GM20431 (cell line): ENCODE data around the gene AQP7.
"Not testable (repeated sequence)": the region's sequence is repeated elsewhere in the genome, so short reads cannot be mapped to it uniquely, and the experiment has no call there.

ENCODE experiments used
- in situ Hi-C: fragments of 300-500 bp; cut with MseI, MboI; formaldehyde crosslinking; loops from one replicate; pipeline ENCODE4 v1.15.0; 2020; ENCODE audit warnings: low sequenced_read_pairs; ENCODE audit not compliant: unreplicated experiment

AQP7 gene

DNA sequence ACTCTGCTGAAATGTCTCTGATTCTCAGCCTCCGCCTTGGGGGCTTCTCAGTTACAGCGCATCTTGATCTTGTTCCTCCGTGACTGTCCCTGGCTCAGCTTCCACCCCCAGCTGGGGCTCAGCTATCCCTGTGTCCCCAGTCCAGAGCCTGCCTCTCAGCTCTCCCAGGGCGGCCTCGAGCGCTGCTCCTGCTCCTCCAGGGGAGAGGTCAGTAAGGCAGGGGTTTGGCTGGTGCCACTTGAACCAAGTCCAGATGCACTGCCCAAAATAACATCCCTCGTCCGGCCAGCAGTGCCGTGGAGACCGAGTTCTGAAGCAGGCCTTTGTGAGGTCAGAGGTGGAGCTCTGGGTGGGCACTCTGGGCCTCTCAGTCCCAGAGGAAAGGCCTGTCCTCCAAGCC lies at the start of gene AQP7:
Gene AQP7 (minus strand): TSS at position 198 of the 400 bp plus-strand sequence. CDS start 1,306 bp downstream, outside the sequence.
- in situ Hi-C loops, result not testable (repeated sequence)

DNA sequence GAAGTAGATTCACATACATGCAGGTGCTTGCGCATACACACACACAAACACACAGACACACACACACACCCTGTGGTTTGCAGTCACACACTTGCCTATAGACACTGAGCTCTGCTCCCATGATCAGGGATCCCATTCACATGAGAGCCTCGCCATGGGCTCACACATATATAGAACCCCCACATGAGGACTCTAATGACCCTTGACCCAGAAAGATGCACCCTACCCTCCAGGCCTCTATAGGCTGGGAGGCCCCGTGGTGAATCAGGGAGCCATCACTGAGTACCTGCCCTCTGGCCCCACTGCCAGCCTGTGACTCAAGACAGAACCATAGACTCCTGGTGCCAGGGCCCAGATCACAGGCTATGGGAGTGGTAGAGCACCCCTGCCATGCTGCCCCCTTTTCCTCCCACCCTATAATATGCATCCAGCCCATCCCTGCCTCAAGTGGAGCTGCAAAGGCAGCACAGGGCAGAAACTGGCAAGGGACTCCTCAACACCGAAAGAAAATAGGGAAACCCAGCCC lies 48.3 kb upstream of the AQP7 start:
- in situ Hi-C loops, result no loop called here

DNA sequence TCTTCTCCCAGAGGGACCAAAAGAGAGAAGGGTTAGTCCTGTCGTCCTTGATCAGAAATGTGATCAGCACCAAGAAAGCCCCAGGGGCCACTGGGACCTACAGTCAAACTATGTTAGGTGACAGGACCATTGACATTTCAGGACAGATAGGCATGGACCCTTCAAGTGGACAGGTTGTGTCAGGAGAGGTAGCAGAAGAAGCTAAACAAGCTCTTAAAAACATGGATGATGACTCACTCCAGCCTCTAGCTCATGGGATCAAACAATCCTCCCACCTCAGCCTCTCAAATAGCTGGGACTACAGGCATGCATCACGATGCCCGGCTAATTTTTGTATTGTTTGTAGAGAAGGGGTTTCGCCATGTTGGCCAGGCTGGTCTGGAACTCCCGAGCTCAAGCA lies 47.3 kb upstream of the AQP7 start:
- in situ Hi-C loops, result no loop called here

DNA sequence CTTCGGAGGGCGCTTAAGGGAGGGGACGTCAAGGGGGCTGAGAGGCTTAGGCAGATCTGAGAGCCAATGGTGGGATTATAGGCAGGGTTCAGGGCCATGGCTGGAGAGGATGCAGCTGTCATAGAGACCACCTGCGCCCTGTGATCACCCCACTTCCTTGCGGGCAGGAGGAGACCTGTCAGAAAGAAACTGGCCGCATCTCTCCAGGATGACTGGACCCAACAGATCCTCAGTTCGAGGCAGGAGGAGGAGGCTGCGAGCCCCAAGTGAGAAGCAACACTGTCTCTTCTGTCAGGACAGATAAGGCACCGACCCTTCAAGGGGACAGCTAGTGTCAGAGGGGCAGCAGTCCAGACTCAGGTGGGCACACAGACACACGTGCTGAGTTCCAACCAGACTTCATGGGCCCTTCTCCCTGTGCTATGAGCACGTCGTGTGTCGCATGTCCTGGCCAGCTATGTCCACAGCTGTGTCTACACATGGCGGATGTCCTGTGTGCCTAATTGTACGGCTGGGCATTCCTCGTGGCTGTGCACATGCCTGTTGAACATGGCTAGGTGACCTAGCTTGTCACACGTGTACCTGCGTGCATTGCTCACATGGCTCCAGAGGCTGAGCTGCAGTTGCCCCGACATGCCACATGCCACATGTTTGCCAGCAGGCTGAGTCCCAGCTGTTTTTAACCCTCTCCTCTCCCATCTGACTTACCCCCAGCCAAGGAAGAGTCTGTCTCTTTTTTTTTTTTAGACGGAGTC lies 45.6 kb upstream of the AQP7 start:
- in situ Hi-C loops, result no loop called here

DNA sequence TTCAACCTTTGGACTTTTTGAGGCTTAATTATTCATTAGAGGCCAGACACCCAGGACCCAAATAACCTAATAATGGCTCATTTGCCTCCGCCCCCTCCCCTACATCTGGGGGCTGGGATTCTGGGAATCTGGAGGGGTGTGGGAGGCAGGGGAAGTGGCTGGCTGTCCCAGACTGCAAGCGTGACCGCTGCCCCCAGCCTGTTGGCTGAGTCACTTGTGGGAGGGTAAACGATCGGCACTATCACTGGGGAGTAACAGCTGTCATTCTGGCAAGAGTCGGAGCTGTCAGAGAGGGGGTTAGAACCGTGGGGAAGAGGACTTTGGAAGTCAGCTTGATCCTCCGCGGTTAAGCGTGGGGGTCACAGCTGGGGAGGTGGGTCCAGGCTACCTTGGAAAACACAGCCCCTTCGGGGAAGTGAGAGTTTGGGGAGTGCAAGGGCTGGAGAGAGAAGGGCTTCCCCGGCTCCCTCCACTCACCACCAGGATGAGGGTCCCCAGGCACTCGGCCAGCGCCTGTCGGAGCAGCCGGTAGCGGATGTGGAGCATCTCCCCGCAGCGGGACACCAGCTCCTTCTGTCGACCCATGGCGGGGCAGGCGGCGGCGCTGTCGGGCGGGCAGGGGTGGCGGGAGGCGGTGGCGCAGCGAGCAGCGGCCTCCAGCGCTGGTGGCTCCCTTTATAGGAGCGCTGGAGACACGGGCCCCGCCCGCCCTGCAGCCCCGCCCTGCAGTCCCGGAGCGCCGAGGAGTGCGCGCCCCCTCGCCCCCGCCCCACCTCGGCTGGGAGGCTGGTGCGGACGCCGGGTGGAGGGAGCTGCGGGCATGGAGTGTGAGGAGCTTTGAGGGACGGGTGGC lies 44.8 kb upstream of the AQP7 start, which contains the start of gene AQP3:
Gene AQP3 (minus strand): TSS at position 648 of the 853 bp plus-strand sequence. CDS start 63 bp downstream, at position 585.
- in situ Hi-C loops, result no loop called here

DNA sequence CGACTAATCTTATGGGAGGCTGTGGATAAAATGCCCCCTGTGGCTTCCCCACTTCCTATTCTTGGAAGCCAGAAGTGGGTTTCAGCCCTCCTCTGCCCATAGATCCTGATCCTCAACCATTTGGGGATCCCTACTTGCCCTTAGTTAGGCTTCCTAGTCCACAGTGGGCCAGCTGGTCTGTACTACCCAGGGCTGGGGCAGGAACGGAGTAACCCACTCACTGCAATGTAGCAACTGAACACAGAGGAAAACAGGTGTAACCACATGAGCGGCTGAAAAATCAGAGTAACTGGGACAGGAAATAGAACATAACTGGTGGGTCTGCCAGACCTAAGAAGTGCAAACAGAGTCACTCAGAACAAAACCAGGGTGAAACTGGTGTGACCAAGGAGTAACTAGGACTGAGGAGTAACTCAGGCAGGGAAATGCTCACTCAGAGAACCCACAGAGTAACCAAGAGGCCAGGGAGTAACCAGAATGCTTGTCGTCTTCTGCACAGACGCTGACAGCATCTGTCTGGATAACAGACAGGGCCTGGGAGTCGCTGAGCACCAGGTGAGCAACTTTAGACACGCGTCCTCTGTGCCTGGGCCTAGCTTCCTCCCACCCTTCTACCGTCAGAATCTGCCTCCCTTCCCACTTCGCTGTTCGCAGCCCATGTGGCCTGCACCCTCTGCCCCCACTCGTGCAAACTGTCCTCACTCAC lies 44.0 kb upstream of the AQP7 start:
- in situ Hi-C loops, result no loop called here

DNA sequence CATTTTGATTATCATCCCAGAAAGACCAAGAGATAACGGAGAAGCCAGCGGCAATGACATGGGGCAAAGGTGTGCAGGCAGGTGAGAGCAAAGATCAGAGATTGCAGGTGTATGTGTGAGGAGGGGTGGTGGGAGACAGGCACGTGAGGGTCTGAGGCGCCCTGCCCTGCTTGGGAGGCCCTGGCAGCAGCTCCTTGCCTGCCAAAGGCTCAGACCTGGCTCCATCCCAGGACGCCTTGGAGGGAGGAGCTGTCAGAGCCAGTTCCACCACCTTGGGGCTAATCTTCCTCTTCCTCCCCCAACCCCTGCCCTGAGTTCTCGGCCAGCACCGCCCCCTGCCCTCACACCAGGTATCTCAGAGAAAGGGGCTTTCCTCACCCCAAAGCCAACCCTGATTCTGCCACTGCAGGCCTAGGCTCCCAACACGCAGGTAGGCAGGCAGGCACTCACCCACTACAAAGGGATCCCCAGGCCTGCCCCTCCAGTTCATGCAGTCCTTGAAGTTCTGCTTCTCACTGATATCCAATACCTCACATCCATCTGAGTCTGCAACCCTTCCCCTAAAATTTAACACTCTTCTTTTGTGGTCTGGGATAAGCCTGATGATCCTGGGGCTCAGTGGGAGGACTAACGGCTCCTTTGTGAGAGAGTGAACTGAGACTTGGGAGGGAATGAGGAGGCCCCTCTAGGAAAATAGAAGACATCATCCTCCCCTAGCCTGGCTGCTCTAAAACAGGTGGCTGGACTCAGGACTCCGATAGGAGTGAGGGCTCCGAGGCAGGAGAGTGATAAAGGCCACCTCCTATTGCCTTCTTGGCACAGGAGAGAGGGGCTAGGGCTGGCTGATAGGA lies 43.2 kb upstream of the AQP7 start:
- in situ Hi-C loops, result no loop called here

DNA sequence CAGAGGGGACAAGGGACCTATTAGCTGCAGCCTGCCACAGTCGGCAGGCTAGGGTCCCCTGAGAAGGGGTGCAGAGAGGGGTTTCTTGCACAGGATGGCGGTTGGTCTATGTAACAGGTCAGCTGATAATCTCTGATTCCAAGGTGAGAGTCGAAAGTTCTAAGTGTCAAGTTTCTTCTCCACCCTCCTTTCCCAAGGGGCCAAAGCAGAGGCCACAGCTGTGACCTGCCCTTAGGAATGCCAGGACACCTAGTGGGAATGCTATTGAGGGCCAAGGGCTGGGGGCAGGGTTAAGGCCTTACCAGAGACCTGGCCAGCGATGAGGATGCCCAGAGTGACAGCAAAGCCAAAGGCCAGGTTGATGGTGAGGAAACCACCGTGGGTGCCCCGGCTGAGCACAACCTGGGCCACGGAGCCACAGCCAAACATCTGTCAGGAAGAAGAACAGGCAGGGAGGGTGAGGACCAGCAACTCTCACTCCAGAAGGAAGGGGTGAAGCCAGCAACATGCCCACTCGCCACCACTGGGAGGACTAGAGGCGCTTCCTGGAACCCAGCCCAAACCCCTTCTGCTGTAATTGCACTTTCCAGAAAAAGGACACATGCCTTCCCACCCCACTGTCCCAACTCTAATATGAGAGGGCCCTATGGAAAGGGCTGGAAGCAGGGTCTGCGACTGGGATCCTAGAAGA lies 41.2 kb upstream of the AQP7 start:
- in situ Hi-C loops, result no loop called here

DNA sequence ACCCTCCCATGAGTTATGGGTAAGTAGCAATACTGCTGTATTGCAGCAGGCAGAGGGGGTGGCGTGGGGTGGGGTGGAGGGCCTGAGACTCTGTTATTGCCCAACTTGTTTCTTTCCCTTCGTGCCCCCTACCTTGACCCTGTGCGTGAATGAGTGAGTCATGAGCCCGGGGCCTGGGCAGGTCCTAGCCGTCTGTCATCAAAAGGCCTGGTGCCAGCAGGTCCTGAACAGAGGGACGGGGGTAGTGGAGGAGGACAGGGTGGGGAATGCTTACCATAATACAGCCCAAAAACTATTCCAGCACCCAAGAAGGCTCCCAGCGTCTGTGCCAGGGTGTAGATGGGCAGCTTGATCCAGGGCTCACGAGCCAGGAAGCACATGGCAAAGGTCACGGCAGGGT lies 40.7 kb upstream of the AQP7 start:
- in situ Hi-C loops, result no loop called here

DNA sequence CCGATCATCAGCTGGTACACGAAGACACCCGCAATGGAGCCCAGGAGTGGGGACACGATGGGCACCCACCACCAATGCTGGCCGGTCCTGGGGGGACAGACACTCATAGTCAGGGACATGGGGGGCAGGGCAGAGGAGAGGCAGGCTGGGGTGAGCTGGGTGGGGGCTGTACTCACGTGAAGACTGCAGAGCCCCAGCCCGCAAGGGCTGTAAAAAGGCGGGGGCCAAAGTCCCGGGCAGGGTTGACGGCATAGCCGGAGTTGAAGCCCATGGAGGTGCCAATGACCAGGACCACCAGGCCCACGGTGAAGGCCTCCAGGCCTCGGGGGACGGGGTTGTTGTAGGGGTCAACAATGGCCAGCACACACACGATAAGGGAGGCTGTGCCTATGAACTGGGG lies 39.8 kb upstream of the AQP7 start:
- in situ Hi-C loops, result no loop called here

DNA sequence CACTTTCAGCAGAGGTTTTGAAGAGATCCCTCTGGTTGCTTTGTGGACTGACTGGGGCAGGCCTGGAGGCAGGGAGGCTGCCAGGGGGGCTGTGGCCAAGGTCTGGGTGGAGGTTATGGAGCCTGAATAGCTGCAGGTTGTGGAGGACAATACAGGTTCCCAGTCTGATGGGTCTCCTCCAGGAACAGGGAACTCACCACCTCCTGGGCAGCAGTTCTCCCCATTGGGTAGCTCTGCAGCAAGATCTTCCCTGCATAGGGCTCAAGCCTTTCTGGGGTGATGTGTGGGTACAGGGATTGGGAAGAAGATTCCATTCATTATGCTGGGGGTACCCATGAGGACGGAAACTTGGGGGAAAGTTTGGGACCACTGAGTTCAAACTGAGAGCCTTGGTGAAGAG lies 38.2 kb upstream of the AQP7 start:
- in situ Hi-C loops, result no loop called here

DNA sequence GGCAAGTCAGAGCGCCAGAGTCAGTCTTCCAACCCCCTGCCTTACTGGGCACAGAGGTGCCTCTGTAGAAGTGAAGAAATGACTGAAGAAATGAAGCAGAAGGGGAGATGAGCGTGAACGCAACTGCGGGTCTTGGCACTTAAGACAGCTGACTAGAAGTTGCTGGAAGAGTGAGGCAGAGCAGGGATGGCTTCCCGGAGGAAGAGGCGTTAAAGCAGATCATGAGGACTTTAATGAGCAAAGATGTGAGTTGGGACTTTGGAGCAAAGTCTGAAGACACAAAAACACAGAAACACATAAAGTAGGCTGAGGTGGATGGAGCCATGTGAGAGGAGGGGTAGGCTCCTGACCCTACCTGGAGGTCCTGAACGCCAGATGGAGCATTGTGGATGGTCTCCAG lies 37.8 kb upstream of the AQP7 start:
- in situ Hi-C loops, result no loop called here

DNA sequence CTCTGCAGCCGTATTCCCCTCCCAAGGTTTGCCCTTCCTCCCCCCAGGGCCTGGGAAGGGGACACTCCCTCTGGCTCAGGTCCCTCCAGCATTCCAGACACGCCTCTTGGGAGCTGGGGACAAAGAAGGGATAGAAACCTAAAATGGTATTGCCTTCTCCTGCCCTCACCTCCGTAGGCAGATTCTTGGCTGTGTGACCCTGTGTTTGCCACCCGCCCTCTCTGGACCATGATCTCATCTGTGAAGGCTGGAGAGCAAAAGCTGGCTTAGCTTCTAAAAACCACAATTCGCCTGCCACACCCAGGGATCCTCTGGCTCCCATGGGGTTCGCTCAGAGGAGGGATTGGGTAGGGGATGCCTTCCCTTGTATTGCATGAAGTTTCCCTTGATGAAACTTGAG lies 37.4 kb upstream of the AQP7 start:
- in situ Hi-C loops, result no loop called here

DNA sequence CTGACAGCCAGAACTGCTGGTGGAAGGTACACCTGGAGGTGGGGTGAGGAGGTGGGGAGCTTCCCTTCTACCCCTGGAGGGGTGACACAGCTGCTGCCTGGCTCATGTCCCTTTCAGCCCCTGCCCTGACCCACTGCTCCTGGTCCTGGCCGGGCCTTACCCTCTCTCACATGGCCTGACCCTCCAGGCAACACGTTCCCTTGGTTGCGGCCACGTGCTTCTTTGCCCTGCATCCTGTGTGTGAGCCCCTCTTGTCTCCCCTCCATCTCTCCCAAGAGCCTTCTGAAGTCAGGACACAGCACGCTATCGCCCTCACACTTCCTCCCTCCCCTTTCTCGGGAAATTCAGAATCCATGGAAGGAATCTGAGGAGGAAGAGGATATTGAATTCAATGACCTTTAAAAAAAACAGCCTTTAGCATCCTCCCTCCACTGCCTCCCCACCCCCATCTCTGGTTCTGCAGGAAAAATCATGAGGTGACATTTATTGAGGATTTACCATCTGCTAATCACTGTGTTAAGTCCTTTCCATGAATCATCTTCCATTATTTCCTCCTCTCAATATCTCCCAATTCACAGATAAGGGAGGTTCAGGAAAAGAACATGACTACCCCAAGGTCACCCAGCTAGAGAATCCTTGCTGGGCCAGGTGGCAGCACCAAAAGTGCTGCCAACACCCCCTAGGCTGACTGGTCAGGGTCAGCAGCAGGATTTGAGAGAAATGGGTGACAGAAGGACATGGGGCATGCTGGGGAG lies 36.7 kb upstream of the AQP7 start:
- in situ Hi-C loops, result no loop called here

DNA sequence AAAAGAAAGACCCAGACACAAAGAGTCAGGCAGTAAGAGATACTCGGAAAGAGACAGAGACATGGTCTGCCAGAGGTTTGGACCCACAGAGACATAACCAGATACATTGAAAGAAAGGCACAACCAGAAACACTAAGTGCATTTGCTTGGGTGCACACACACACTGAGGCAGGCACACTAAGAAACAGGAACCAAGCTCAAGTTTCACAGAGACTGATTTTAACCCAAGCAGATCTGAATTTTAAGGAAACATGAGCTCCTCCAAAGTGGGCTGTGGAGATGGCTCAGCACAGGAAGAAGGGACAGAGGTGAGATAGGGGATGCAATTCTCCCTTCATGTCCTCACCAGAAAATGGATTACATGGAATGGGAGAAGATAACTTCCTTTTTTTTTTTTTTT lies 35.5 kb upstream of the AQP7 start:
- in situ Hi-C loops, result no loop called here

DNA sequence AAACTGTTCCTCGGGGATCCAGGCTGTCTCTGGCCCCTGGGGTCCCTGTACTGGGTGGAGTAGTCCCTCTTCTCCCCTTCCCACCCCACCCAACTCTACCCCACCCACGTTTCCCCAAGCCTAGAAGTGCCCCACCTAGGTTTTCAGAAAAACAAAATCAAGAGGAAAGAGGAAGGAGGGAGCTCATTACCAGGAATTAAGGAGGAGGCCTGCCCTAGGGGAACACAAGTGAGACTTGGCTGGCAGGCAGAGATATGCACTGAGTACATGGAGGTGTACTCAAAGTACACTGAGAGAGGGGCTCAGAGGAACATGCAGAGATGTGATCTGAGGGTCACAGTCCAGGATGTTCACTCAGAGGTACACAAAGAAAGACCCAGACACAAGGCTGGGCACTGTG lies 34.8 kb upstream of the AQP7 start:
- in situ Hi-C loops, result no loop called here

DNA sequence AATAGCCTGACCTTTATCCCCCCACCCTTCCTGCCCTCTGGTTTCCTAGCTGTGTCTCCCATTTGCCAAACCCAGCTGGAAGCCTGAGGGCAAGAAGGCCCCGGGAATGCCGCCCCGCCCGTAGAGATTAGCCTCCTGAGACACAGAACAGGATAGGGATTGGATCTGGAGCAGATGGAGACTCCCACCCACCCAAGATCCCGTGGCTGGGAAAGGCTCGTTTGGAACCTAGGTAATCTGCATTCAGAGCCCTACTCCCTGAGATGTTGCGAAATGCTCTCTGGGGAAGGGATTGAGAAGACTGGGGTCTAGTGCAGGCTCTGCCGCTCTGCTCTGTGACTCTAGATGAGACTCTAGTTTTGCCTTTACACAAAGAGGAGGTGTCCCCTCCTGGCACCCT lies 34.1 kb upstream of the AQP7 start:
- in situ Hi-C loops, result no loop called here

DNA sequence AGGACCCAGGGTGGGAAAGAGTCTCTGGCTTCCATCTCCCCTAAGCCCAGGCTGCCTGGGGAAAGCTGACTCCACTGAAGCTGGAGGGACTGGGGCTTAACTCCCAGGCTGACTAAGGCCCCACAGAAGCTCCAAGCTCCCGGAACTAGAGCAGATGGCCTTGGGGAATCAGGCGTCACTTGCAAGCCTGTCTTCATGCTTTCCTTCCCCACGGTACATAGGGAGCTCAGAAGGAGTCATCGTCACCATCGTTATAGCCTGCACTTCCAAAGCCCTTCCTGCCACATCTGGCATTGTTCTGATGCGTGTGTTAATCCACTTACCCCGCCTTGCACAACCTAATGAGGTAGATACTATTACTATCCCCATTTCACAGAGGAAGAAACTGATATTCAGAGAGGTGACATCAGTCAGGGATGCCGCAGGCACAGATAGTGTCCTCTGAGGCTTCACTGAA lies 33.5 kb upstream of the AQP7 start:
- in situ Hi-C loops, result no loop called here
